HG03097 (cell line): ENCODE data around the gene TUNAR.

Experiments
- ATAC-seq: cut with Tn5 transposase; IDR thresholded peaks from one replicate; pipeline ENCODE4 v1.9.1; 2021; ENCODE audit not compliant: unreplicated experiment, low FRiP score

TUNAR gene

DNA sequence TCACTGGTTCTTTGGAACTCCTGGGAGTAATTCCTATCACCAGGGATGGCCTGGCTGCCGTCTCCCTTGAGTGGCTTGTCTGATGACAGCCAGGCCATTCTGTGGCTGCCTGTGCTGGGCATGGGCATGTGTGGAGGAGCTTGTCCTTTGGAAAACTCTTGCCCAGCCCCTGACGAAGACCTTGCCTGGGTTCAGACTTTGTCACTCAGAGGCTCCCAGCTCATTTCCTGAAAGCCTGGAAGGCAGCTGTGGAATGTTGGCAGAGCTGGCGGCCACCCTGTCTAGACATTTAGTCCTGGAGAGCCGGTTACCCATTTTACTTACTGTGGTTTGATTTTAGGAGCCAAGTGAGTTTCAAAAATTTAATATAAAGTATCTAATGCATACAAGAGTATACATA, 34.0 kb downstream of the TUNAR start:
- no peak for ATAC-seq

GRCh38 chr14:95911456-95911855, 34.8 kb downstream of the TUNAR start:
- ATAC-seq = no peak

DNA sequence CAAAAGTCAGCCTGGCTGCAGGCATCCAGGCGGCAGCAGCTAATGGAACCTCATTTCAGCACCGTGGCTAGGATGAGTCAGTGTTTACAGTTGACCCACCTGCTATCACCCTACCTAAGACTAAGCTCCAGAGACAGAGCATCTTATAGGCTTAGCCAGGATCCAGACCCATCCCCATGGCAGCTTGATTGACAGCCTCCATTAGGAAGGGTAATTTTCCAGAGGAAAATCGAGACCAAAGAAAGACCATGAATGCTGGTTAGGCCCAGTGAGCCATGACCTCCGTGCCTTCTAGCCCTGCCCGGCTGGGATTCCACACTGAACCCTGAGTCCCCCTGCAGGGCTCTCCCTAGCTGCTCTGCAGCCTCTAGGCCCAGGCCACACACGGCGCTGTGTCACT, 38.7 kb downstream of the TUNAR start:
- ATAC-seq = no peak

GRCh38 chr14:95918466-95918865, 41.8 kb downstream of the TUNAR start:
- ATAC-seq = no peak

DNA sequence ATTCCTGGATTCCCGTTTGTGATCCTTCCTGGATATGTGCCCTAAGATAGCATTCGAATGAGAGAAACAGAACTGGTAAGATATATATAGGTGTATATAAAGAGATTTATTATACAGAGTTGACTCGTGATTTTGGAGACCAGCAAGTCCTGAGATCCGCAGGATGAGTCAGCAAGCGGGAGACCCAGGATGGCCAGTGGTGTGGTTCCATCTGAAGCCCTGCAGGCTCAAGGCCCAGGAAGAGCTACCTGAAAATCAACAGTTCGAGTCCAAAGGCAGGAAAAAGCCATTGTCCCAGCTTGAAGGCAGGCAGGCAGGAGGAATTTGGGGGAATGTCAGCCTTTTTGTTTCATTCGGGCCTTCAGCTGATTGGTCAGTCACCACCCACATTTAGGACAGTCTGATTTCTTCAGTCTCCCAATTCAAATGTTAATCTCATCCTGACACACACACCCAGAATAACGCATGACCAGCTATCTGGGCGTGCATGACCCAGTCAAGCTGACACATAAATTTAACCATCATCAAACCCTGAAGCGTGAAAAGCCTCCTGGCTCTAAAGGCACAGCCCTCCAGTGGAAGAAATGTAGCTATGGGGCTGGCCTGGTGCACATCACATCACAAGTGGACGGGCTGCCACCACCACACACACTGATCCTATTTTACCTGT, 44.3 kb downstream of the TUNAR start:
- no peak for ATAC-seq

DNA sequence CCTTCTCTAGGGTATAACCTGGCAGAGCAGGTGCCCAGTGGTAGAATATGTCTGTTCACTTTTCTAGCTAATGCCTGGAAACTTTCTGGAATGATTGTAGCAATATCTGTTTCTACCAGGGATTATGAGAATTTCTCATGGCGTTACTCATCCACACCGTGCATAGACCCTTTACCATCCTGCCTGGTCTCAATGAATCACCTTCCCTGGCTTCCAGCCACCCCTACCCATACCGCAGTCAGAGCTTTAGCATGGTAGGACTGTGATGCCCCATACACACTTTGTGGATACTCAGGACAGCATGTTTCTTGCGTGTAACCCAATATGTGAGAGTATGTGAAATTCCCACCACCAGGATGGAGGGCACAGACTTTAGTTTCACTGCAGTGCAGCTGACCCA, 45.4 kb downstream of the TUNAR start:
- ATAC-seq = no peak

DNA sequence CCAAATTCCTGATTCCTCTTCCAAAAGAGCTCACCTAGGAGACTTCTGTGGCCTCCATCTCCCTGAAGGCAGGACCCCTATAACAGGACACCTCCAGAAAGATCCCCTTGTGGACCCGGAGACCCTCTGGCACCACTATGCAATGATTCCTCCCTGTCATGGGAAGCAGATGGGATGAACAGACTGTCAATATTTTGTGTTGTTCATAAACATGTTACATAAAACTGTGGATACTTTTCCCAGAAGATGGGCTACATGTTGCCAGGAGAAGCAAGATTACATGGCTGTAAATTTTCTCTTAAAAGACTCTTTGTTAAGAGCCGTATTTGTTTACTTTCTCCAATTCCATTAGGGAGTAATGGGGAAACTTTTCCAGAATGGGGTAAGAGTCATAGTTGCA, 52.1 kb downstream of the TUNAR start:
- ATAC-seq = no peak

GRCh38 chr14:95931384-95931783, 54.8 kb downstream of the TUNAR start:
- ATAC-seq = no peak

- no peak for ATAC-seq
Observed at GRCh38 chr14:95935228-95935822, 58.7 kb downstream of the TUNAR start.

- no peak for ATAC-seq
Observed at GRCh38 chr14:95936041-95936440, 59.4 kb downstream of the TUNAR start.

GRCh38 chr14:95939335-95939734, 62.7 kb downstream of the TUNAR start:
- ATAC-seq = no peak

DNA sequence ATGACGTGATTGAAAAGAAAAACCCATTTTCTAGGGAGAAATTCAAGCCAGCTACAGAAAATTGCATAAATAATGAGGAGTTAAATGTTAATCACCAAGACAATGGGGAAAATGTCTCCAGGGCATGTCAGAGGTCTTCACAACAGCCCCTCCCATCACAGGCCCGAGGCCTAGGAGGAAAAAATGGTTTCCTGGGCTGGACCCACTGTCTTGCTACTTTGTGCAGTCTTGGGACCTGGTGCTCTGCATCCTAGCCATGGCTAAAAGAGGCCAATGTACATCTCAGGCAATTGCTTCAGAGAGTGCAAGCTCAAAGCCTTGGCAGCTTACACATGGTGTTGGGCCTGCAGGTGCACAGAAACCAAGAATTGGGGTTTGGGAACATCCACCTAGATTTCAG, 65.3 kb downstream of the TUNAR start:
- ATAC-seq = no peak

GRCh38 chr14:95943699-95944098, 67.1 kb downstream of the TUNAR start:
- no peak for ATAC-seq

- ATAC-seq = no peak
Observed at GRCh38 chr14:95944462-95944861, 67.8 kb downstream of the TUNAR start.

DNA sequence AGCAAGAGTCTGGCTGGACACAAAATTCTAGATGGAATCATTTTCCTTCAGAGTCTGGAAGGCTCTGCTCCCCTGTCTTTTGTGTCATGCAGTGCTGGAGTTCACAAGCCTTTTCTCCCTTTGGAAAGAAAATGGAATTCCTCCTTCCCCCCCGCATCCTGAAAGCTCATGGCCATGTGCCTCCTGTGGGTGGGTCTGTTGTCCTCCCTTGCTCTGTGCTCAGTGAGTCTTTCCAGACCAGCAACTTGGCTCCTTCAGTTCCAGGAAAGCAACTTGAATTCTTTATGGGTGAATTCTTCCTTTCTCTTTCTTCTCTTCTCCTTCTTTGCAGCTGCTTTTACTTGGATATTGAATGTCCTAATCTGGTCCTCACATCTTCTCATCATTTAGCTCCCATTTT, 70.2 kb downstream of the TUNAR start:
- no peak for ATAC-seq

DNA sequence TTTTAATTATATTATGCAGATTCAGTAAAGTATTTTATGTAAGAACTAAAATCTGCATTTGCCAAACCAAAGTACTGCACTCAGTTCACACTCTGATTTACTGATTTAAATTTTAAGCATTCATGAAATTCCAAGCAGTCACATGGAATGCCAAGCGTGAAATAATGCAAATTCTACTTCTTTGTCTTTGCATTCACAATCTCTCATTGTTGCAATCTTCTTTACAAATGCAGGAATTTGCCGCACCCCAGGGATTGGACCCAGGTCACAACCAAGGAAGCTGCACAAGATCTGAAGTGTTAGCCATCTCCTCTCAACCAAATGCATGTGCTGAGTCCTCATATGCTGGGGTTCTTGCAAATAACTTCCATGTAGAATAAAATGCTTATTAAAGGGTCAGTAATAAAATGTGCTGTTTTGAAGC, 71.9 kb downstream of the TUNAR start:
- no peak for ATAC-seq

GRCh38 chr14:95951359-95951758, 74.7 kb downstream of the TUNAR start:
- no peak for ATAC-seq

GRCh38 chr14:95953111-95953724, 76.6 kb downstream of the TUNAR start:
- ATAC-seq = no peak

GRCh38 chr14:95956601-95957460, 80.2 kb downstream of the TUNAR start:
- no peak for ATAC-seq

DNA sequence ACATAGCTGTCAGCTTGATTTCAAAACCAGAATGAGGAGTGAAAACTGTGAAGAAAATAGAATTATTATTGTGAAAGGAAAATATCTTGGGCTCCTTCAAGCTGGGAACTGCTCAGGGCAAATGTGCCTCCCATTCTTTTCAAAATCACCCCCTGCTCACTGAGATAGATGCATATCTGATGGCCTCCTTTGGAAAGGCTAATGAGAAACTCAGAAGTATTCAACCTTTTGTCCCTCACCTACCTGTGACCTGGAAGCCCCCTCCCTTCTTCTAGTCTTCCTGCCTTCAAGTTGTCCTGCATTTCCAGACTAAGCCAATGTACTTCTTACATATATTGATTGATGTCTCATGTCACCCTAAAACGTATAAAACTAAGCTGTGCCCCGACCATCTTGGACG, 81.5 kb downstream of the TUNAR start:
- no peak for ATAC-seq

DNA sequence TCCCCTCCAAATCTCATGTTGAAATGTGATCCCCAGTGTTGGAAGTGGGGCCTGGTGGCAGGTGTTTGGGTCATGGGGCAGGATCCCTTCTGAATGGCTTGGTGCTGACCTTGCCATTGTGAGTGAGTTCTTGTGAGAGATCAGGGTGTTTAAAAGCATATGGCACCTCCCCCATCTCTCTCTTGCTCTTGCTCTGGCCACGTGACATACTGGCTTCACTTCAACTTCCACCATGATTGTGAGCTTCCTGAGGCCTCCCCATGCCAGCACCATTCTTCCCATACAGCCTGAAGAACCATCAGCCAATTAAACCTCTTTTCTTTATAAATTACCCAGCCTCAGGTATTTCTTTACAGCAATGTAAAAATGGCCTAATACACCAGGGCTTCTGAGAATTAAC, 82.7 kb downstream of the TUNAR start:
- ATAC-seq = no peak
